ENCODE data around the gene TAS2R14.

The TAS2R14 gene

GRCh38 chr12:10952645-10953044, 13.6 kb upstream of the TAS2R14 start:
- no peak for TF ChIP-seq KLF9 (tag by site-specific recombination; IDR thresholded peaks at IDR 0.05; ENCODE audit: low read depth)
- TF ChIP-seq PRDM1 (tag by site-specific recombination; IDR thresholded peaks at IDR 0.05), result no peak
- no peak for TF ChIP-seq CTCF (tag by site-specific recombination; IDR thresholded peaks at IDR 0.05)
- TF ChIP-seq ZNF629 (tag by site-specific recombination; IDR thresholded peaks at IDR 0.05), result no peak
- Histone ChIP-seq H3K36me3 (ENCODE audit: control insufficient read depth in 2 of 2, insufficient read depth in 1 of 2, low read length in 2 of 2) (no peaks in the 10 kb centered on the region; a peak in 1 of 3 replicates), H3K27ac (ENCODE audit: extremely low read depth, low read depth, low read length) (no peak overlapping the region), H3K4me1 (ENCODE audit: control insufficient read depth, insufficient read depth, low read length) (no peaks in the 10 kb centered on the region), H3K4me3 (ENCODE audit: low read depth, low read length) (no peak overlapping the region), H3K9me3 (ENCODE audit: control insufficient read depth, insufficient read depth, low read depth, low read length) (no peaks in the 10 kb centered on the region)
- ChIA-PET POLR2A (no interaction called here), CTCF (interaction anchor here (0.6 kb wide), 1 partner anchor 558 kb away, joined by 3 read pairs; no protein-coding TSS in a partner anchor)

DNA sequence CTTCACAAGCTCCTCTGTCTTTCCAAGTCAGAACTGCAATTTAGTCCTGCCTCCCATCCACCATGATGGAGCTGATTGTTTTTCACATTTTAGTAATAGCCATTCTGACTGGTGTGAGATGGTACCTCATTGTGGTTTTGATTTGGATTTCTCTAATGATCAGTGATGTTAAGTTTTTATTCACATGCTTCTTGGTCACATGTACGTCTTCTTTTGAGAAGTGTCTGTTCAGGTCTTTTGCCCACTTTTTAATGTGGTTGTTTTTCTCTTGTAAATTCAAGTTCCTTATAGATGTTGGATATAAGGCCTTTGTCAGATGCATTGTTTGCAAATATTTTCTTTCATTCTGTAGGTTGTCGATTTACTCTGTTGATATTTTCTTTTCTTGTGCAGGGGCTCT, 4.1 kb upstream of the TAS2R14 start:
- TF ChIP-seq ZNF175 (tag by site-specific recombination; IDR thresholded peaks at IDR 0.05), result no peak
- TF ChIP-seq ZNF701 (tag by site-specific recombination; IDR thresholded peaks at IDR 0.05), result no peak
- TF ChIP-seq ZIC2 (tag by site-specific recombination; IDR thresholded peaks at IDR 0.05), result no peak
- TF ChIP-seq, protein P1, sequence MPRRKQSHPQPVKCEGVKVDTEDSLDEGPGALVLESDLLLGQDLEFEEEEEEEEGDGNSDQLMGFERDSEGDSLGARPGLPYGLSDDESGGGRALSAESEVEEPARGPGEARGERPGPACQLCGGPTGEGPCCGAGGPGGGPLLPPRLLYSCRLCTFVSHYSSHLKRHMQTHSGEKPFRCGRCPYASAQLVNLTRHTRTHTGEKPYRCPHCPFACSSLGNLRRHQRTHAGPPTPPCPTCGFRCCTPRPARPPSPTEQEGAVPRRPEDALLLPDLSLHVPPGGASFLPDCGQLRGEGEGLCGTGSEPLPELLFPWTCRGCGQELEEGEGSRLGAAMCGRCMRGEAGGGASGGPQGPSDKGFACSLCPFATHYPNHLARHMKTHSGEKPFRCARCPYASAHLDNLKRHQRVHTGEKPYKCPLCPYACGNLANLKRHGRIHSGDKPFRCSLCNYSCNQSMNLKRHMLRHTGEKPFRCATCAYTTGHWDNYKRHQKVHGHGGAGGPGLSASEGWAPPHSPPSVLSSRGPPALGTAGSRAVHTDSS (tag by site-specific recombination; IDR thresholded peaks at IDR 0.05), result no peak
- no peak for TF ChIP-seq ZNF112 (tag by site-specific recombination; IDR thresholded peaks at IDR 0.05)
- TF ChIP-seq ZSCAN18 (tag by site-specific recombination; IDR thresholded peaks at IDR 0.05), result no peak
- TF ChIP-seq ZNF510 (tag by site-specific recombination; IDR thresholded peaks at IDR 0.05; ENCODE audit: insufficient replicate concordance), result no peak
- ChIA-PET POLR2A (no interaction called here), CTCF (interaction anchor here (0.7 kb wide), 1 partner anchor 63 kb away, joined by 3 read pairs; no protein-coding TSS in a partner anchor)
- Histone ChIP-seq H3K27ac (ENCODE audit: extremely low read depth, low read depth, low read length) (no peak overlapping the region), H3K4me3 (ENCODE audit: low read depth, low read length) (no peak overlapping the region), H3K9me3 (ENCODE audit: control insufficient read depth, insufficient read depth, low read depth, low read length) (no peaks in the 10 kb centered on the region), H3K4me1 (ENCODE audit: control insufficient read depth, insufficient read depth, low read length) (no peaks in the 10 kb centered on the region), H3K36me3 (ENCODE audit: control insufficient read depth in 2 of 2, insufficient read depth in 1 of 2, low read length in 2 of 2) (no peaks in the 10 kb centered on the region)

GRCh38 chr12:10941916-10942607, 3.0 kb upstream of the TAS2R14 start:
- Histone ChIP-seq H3K4me3 (ENCODE audit: low read depth, low read length) (no peak overlapping the region), H3K9me3 (ENCODE audit: control insufficient read depth, insufficient read depth, low read depth, low read length) (no peaks in the 10 kb centered on the region), H3K27ac (ENCODE audit: extremely low read depth, low read depth, low read length) (no peak overlapping the region), H3K36me3 (ENCODE audit: control insufficient read depth in 2 of 2, insufficient read depth in 1 of 2, low read length in 2 of 2) (no peaks in the 10 kb centered on the region), H3K4me1 (ENCODE audit: control insufficient read depth, insufficient read depth, low read length) (no peaks in the 10 kb centered on the region)
- CTCF ChIA-PET, result interaction anchor here (0.7 kb wide), 1 partner anchor 46 kb away, joined by 4 read pairs; no protein-coding TSS in a partner anchor
- POLR2A ChIA-PET, result no interaction called here
- TF ChIP-seq ZNF248 (tag by site-specific recombination; IDR thresholded peaks at IDR 0.05) (no peak), ZNF658 (tag by site-specific recombination; IDR thresholded peaks at IDR 0.05) (no peak), ZNF530 (tag by site-specific recombination; IDR thresholded peaks at IDR 0.05; ENCODE audit: low read depth) (no peak), ZNF426 (tag by site-specific recombination; IDR thresholded peaks at IDR 0.05) (no peak), ZNF747 (tag by site-specific recombination; IDR thresholded peaks at IDR 0.05) (no peak), HIC1 (tag by site-specific recombination; IDR thresholded peaks at IDR 0.05) (no peak), ZNF133 (tag by site-specific recombination; IDR thresholded peaks at IDR 0.05) (no peak), SP3 (tag by site-specific recombination; IDR thresholded peaks at IDR 0.05) (no peak)
- TF ChIP-seq, protein P2, sequence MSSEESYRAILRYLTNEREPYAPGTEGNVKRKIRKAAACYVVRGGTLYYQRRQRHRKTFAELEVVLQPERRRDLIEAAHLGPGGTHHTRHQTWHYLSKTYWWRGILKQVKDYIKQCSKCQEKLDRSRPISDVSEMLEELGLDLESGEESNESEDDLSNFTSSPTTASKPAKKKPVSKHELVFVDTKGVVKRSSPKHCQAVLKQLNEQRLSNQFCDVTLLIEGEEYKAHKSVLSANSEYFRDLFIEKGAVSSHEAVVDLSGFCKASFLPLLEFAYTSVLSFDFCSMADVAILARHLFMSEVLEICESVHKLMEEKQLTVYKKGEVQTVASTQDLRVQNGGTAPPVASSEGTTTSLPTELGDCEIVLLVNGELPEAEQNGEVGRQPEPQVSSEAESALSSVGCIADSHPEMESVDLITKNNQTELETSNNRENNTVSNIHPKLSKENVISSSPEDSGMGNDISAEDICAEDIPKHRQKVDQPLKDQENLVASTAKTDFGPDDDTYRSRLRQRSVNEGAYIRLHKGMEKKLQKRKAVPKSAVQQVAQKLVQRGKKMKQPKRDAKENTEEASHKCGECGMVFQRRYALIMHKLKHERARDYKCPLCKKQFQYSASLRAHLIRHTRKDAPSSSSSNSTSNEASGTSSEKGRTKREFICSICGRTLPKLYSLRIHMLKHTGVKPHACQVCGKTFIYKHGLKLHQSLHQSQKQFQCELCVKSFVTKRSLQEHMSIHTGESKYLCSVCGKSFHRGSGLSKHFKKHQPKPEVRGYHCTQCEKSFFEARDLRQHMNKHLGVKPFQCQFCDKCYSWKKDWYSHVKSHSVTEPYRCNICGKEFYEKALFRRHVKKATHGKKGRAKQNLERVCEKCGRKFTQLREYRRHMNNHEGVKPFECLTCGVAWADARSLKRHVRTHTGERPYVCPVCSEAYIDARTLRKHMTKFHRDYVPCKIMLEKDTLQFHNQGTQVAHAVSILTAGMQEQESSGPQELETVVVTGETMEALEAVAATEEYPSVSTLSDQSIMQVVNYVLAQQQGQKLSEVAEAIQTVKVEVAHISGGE (tag by site-specific recombination; conservative IDR thresholded peaks at IDR 0.05; ENCODE audit: low read depth), result no peak
